ENCODE results near the gene SNAI1.

SNAI1 gene

DNA sequence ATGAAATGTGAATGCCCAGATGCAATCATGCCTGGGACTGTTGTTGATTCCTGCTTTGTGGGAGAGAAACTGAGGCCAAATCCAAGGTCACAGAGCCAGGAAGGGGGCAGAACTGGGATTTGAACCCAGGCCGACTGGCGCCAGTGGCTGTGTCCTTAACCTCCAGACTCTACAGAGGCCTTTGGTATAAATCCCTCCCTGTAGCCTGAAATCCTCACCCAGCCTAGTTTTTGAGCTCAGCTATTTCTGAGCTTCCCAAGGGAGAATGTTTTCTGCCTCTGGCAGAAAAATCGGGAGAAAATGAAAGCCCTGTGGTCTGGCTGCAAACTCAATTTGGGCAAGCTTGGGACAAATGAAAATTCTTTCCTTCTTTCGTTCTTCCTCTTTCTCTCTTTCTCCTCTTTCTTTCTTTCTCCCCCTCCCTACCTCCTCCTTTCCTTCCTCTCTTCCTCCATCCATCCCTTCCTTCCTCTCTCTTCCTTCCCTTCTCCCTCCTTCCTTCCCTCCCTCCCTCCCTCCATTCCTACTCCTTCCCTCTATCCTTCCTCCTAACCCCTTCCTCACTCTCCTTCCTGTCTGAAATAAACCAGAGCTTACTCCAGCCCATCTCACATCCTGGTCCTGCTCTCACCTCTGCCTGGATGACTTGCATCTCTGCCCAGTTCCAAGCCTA, 34.9 kb downstream of the SNAI1 start:
- no peaks in the 10 kb centered on the region for H3K27me3 ChIP-seq (ENCODE audit: low read depth, low read length)
- H3K4me1 ChIP-seq (ENCODE audit: control insufficient read depth in 1 of 2, insufficient read depth in 2 of 2, low read length in 2 of 2), result peaks cover 0 to 11% of the 10 kb centered on the region in 2 donors
- no peaks in the 10 kb centered on the region for H3K36me3 ChIP-seq (ENCODE audit: control insufficient read depth in 1 of 2, insufficient read depth in 2 of 2, low read length in 2 of 2)
- H3K27ac ChIP-seq (ENCODE audit: low read length), result no peak overlapping the region
- no peaks in the 10 kb centered on the region for H3K9me3 ChIP-seq (ENCODE audit: control insufficient read depth in 1 of 2, low read length in 2 of 2)
- no peak overlapping the region for H3K4me3 ChIP-seq (ENCODE audit: low read depth in 1 of 2, low read length in 2 of 2)

- Histone ChIP-seq H3K4me3 (ENCODE audit: low read depth in 1 of 2, low read length in 2 of 2) (no peak overlapping the region), H3K27me3 (ENCODE audit: low read depth, low read length) (no peaks in the 10 kb centered on the region), H3K27ac (ENCODE audit: low read length) (no peak overlapping the region), H3K9me3 (ENCODE audit: control insufficient read depth in 1 of 2, low read length in 2 of 2) (no peaks in the 10 kb centered on the region), H3K36me3 (ENCODE audit: control insufficient read depth in 1 of 2, insufficient read depth in 2 of 2, low read length in 2 of 2) (no peaks in the 10 kb centered on the region), H3K4me1 (ENCODE audit: control insufficient read depth in 1 of 2, insufficient read depth in 2 of 2, low read length in 2 of 2) (peaks cover 0 to 11% of the 10 kb centered on the region in 2 donors)
These were observed 36.9 kb downstream of the SNAI1 start for GRCh38 chr20:50019466-50020256.

GRCh38 chr20:50020288-50020687, 37.5 kb downstream of the SNAI1 start:
- Histone ChIP-seq H3K27ac (ENCODE audit: low read length) (no peak overlapping the region), H3K4me1 (ENCODE audit: control insufficient read depth in 1 of 2, insufficient read depth in 2 of 2, low read length in 2 of 2) (peaks cover 0 to 11% of the 10 kb centered on the region in 2 donors), H3K36me3 (ENCODE audit: control insufficient read depth in 1 of 2, insufficient read depth in 2 of 2, low read length in 2 of 2) (no peaks in the 10 kb centered on the region), H3K4me3 (ENCODE audit: low read depth in 1 of 2, low read length in 2 of 2) (no peak overlapping the region), H3K9me3 (ENCODE audit: control insufficient read depth in 1 of 2, low read length in 2 of 2) (no peaks in the 10 kb centered on the region), H3K27me3 (ENCODE audit: low read depth, low read length) (no peaks in the 10 kb centered on the region)

GRCh38 chr20:50022676-50023075, 39.9 kb downstream of the SNAI1 start:
- H3K27me3 ChIP-seq (ENCODE audit: low read depth, low read length), result no peaks in the 10 kb centered on the region
- no peaks in the 10 kb centered on the region for H3K9me3 ChIP-seq (ENCODE audit: control insufficient read depth in 1 of 2, low read length in 2 of 2)
- peaks cover 0 to 4% of the 10 kb centered on the region in 2 donors for H3K4me1 ChIP-seq (ENCODE audit: control insufficient read depth in 1 of 2, insufficient read depth in 2 of 2, low read length in 2 of 2)
- no peaks in the 10 kb centered on the region for H3K36me3 ChIP-seq (ENCODE audit: control insufficient read depth in 1 of 2, insufficient read depth in 2 of 2, low read length in 2 of 2)
- H3K4me3 ChIP-seq (ENCODE audit: low read depth in 1 of 2, low read length in 2 of 2), result no peak overlapping the region
- no peak overlapping the region for H3K27ac ChIP-seq (ENCODE audit: low read length)

DNA sequence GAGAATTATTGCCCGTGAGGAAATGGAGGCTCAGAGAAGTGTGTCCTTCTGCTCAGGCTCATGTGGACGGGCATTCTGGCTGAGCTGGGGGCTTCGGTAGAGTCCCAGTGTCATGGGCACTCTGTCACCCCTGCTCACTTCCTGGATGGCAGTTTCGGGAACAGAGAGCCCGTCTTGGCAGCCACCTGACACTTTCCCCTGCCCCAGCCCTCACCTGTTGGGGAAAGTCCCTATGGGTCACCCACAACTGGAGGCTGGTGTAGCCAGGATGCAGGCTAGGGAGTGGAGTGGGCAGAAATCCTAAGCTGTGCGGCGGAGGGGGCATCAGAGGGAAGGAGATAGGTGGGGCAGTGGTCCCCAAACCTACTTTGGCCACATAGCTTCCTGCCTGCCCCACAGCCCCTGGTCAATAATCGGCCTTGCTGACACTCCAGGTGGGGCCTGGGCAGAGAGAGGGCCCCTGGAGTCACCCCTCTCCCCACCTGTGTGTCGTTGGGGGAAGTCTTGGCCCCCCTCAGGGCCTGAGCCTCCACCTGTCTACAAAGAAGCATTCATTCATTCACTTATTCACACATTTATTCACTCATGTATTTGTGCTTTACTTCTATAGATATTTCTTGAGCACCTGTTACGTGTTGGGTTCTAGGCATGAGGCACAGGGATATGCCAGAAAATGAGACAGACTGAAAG, 40.5 kb downstream of the SNAI1 start:
- Histone ChIP-seq H3K27me3 (ENCODE audit: low read depth, low read length) (no peaks in the 10 kb centered on the region), H3K27ac (ENCODE audit: low read length) (no peak overlapping the region), H3K4me1 (ENCODE audit: control insufficient read depth in 1 of 2, insufficient read depth in 2 of 2, low read length in 2 of 2) (peaks cover 0 to 4% of the 10 kb centered on the region in 2 donors), H3K9me3 (ENCODE audit: control insufficient read depth in 1 of 2, low read length in 2 of 2) (no peaks in the 10 kb centered on the region), H3K4me3 (ENCODE audit: low read depth in 1 of 2, low read length in 2 of 2) (no peak overlapping the region), H3K36me3 (ENCODE audit: control insufficient read depth in 1 of 2, insufficient read depth in 2 of 2, low read length in 2 of 2) (no peaks in the 10 kb centered on the region)

GRCh38 chr20:50026746-50027575, 44.2 kb downstream of the SNAI1 start:
- Histone ChIP-seq H3K9me3 (ENCODE audit: control insufficient read depth in 1 of 2, low read length in 2 of 2) (no peaks in the 10 kb centered on the region), H3K27ac (ENCODE audit: low read length) (peak overlapping the region; percentile 16), H3K4me1 (ENCODE audit: control insufficient read depth in 1 of 2, insufficient read depth in 2 of 2, low read length in 2 of 2) (peaks cover 0 to 18% of the 10 kb centered on the region in 2 donors), H3K27me3 (ENCODE audit: low read depth, low read length) (no peaks in the 10 kb centered on the region), H3K4me3 (ENCODE audit: low read depth in 1 of 2, low read length in 2 of 2) (no peak overlapping the region), H3K36me3 (ENCODE audit: control insufficient read depth in 1 of 2, insufficient read depth in 2 of 2, low read length in 2 of 2) (peaks cover 0 to 4% of the 10 kb centered on the region in 2 donors)

- no peaks in the 10 kb centered on the region for H3K9me3 ChIP-seq (ENCODE audit: control insufficient read depth in 1 of 2, low read length in 2 of 2)
- H3K4me1 ChIP-seq (ENCODE audit: control insufficient read depth in 1 of 2, insufficient read depth in 2 of 2, low read length in 2 of 2), result peaks cover 0 to 18% of the 10 kb centered on the region in 2 donors
- H3K27ac ChIP-seq (ENCODE audit: low read length), result peak overlapping the region; percentile 16
These were observed 44.9 kb downstream of the SNAI1 start for GRCh38 chr20:50027611-50028105.

GRCh38 chr20:50029083-50029696, 46.4 kb downstream of the SNAI1 start:
- H3K4me3 ChIP-seq (ENCODE audit: low read depth in 1 of 2, low read length in 2 of 2), result no peak overlapping the region
- H3K4me1 ChIP-seq (ENCODE audit: control insufficient read depth in 1 of 2, insufficient read depth in 2 of 2, low read length in 2 of 2), result peaks cover 0 to 18% of the 10 kb centered on the region in 2 donors
- H3K9me3 ChIP-seq (ENCODE audit: control insufficient read depth in 1 of 2, low read length in 2 of 2), result no peaks in the 10 kb centered on the region
- no peaks in the 10 kb centered on the region for H3K27me3 ChIP-seq (ENCODE audit: low read depth, low read length)
- H3K36me3 ChIP-seq (ENCODE audit: control insufficient read depth in 1 of 2, insufficient read depth in 2 of 2, low read length in 2 of 2), result peaks cover 0 to 4% of the 10 kb centered on the region in 2 donors
- no peak overlapping the region for H3K27ac ChIP-seq (ENCODE audit: low read length)

More at GRCh38 chr20:50027611-50028105, 44.9 kb downstream of the SNAI1 start:
- H3K27me3 ChIP-seq (ENCODE audit: low read depth, low read length), result no peaks in the 10 kb centered on the region
- H3K36me3 ChIP-seq (ENCODE audit: control insufficient read depth in 1 of 2, insufficient read depth in 2 of 2, low read length in 2 of 2), result peaks cover 0 to 4% of the 10 kb centered on the region in 2 donors
- H3K4me3 ChIP-seq (ENCODE audit: low read depth in 1 of 2, low read length in 2 of 2), result no peak overlapping the region

DNA sequence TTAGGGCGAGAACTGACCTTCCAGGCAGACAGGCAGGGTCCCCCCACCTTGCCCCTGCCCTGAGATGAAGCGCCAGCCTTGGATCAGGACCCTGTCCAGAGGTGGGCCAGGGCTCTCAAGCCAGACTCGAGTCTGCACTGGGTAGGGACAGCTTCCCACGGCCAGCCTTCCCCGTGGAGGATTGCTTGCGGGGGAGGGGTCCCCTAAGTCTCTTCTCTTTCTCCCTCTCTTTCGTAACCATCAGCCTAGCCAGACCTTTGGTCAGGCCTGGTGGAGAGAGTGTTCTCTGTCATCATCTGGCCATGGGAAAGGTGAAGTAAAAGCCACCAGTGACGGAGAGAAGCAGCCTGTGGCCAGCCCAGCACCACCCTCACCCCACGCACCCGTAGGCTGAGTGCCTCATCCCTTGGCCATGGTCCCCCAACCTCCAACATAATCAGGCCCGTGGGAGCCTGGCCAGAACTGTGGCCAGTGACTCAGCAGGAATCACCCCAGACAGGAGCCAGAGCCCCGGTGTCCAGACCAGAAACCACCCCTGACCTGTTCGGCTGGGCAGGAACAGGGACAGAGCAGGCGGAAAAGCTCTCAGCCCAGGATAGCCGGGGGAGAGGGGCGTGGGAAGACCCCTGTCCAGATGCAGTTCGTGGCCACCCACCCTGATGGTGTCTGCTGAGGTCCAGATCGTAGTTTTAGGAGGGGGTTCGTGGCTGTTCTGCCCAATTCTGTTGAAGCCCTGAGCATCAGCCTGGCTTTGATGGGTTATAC, 47.1 kb downstream of the SNAI1 start:
- Histone ChIP-seq H3K9me3 (ENCODE audit: control insufficient read depth in 1 of 2, low read length in 2 of 2) (no peaks in the 10 kb centered on the region), H3K4me3 (ENCODE audit: low read depth in 1 of 2, low read length in 2 of 2) (no peak overlapping the region), H3K4me1 (ENCODE audit: control insufficient read depth in 1 of 2, insufficient read depth in 2 of 2, low read length in 2 of 2) (peaks cover 0 to 23% of the 10 kb centered on the region in 2 donors), H3K27ac (ENCODE audit: low read length) (no peak overlapping the region), H3K36me3 (ENCODE audit: control insufficient read depth in 1 of 2, insufficient read depth in 2 of 2, low read length in 2 of 2) (peaks cover 0 to 4% of the 10 kb centered on the region in 2 donors), H3K27me3 (ENCODE audit: low read depth, low read length) (no peaks in the 10 kb centered on the region)

Data from muscle layer of duodenum (tissue), 2 donors.